Measurements from ENCODE around the gene ARGLU1.
"Not testable (repeated sequence)": the region's sequence is repeated elsewhere in the genome, so short reads cannot be mapped to it uniquely, and the experiment has no call there.

The ARGLU1 gene, protein sequence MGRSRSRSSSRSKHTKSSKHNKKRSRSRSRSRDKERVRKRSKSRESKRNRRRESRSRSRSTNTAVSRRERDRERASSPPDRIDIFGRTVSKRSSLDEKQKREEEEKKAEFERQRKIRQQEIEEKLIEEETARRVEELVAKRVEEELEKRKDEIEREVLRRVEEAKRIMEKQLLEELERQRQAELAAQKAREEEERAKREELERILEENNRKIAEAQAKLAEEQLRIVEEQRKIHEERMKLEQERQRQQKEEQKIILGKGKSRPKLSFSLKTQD

GRCh38 chr13:106567474-106568298 is at the start of gene ARGLU1:
Gene ARGLU1 (minus strand): TSS chr13:106568137. CDS start chr13:106567919, 218 bp downstream.
- DNase-seq = peak; percentile 91

DNA sequence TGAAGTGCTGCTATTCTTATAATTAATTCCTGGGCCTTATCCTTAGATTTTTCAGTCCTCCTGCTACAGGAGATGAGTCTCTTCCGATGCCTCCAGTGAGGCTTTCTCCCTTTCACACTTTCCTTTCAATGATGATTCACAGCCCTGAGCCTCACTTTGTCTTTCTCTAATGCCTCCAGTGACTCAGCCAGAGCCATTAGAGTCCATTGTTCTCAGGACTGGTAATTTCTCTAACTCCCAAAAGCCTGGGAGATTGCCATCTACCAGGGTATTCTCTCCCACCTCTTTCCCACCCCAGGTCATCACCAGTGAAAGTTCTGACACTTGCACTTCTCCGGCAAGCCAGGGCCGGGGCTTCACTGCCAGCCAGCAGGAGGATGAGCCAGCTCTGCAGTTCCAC is 49.6 kb upstream of the ARGLU1 start:
- DNase-seq = no peak

DNA sequence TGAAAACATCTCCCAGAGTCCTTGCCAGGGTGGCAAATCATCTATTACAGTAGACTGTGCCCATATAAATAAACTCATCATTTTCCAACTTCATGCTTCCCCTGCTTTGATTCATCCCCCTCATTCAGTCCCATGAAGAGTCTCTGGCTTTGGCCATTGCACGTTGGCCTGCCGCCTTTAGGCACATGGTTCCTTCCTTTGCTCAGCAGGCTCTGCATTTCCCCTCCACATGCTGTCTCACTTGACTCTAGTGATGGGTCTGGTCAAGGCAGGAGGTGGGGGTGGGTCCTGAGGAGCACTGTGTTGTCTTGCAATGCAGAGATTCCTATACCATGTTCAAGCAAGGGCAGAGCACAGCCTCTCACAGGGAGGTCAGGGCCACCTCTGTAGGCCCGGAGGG is 48.8 kb upstream of the ARGLU1 start:
- DNase-seq = no peak

DNA sequence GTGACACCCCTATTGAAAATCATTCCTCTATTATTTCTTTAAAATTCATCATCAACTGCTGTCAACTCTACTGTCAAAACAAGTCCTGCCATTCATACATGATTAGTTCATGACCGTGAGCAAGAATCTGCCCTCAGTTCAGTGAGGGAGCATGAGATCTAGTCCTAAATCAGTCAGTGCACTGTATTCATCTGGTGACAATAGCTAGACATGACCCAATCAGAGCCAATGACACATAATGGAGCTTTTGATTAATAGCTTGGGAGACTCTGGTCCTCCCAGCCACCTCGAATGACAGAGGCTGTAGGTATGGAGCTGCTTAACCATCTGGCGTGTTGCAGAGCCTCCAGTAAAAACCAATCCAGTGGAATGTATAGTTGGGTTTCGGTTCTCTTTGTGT is 46.9 kb upstream of the ARGLU1 start:
- DNase-seq = no peak

- no peak for DNase-seq
Observed at GRCh38 chr13:106612688-106613087, 44.8 kb upstream of the ARGLU1 start.

DNA sequence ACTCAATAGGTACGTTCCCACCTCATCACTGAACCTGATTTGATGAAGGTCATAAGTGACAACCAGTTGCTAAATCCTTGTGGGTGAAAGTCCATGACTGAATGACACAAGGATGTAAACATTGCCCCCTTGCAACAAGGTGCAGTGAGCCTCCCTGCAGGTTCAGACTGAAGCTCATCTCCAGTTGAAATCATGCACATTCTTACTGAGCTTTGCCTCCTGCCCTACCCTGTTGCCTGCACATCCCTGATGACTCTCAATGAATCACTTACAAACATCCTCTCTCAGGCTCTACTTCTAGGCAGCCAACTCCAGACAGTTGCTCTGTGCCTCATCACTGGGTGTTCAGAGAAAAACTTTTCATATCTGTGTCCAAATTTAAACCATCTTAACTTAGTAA is 42.5 kb upstream of the ARGLU1 start:
- no peak for DNase-seq

GRCh38 chr13:106609116-106609515 is 41.2 kb upstream of the ARGLU1 start:
- DNase-seq = no peak

- no peak for DNase-seq
Observed at GRCh38 chr13:106603546-106603945, 35.6 kb upstream of the ARGLU1 start.

- no peak for DNase-seq
Observed at GRCh38 chr13:106602178-106602577, 34.2 kb upstream of the ARGLU1 start.

DNA sequence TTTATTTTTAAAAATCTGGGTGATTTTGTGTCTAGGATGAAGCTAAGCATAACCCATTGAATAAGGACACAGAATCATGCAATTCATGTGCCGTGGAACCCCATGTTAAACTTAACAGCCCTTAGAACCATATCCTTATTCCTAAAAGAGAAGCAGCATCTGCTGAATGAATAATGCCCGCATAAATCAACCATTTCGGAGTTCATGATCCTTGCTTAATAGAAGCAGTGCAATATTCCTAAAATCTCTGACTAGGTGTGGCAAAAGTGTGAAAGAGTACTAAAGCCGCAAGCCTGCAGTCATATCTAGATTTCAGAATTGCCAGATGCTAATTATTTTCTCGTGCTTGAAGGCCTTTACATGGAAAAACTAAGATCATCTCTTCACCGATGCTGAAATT is 33.6 kb upstream of the ARGLU1 start:
- no peak for DNase-seq

- not testable (repeated sequence) for DNase-seq
Observed at GRCh38 chr13:106600798-106601135, 32.8 kb upstream of the ARGLU1 start.

GRCh38 chr13:106599875-106600797 is 32.2 kb upstream of the ARGLU1 start:
- no peak for DNase-seq

DNA sequence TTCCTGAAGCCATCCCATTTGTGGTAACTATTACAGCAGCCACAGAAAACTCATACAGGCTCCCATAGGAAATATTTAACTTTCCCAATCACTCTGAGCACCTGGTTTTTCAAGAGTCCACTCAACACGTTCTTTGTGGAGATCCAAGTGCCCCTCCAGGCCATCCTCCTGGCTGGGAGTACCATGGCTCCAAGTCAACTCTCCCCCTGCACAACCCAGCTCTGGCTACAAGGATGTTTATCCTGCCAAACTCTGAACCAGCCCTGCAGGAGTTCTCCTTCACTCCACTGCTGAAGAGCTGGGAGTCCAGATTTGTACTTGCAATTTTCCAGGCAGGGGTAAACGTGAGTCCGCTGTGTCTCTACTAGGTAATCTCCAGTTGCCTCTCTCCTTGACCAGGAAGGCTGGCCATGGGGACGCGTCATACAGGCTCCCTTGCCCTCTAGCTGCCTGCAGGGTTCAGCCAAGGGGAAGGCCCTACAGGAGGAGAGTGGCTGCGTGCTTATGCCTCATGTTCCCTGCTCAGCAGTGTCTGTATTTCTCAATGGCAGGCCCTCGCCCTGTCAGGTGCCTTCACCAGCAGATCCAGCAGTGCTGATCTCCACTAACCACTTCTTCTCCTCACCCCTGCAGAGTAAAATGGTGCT is 29.9 kb upstream of the ARGLU1 start:
- DNase-seq = no peak

GRCh38 chr13:106597186-106597585 is 29.2 kb upstream of the ARGLU1 start:
- no peak for DNase-seq

DNA sequence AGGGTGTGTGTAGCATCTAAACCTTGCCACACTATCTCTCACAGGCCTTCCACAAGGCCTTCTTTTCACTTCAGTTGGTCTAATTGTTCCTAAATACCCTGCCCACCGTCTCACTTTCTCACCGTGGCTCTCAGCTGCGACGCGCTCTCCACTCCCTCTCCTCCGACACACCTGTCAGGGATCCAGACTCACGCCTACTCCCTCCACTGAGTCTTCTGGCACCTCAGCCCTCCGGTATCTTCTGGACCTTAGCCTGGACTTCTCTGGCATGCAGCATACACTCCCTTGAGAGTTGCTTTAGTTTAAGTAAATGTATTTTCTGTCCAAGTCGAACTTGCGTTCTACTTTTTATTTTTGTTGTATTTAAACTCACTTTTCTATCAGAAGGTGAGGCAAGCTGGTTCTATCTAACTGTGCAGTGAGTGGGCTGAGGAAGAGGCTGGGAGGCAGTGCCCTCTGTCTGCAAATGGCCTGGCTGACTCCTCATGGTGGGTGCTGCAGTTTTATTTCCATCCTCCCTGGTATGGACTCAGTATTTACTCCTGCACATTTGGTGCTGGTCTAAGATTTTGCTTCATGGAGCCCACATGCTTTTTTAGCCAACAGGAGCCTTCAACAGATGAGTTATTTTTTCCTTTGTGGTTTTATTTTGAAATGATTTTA is 28.5 kb upstream of the ARGLU1 start:
- no peak for DNase-seq

DNA sequence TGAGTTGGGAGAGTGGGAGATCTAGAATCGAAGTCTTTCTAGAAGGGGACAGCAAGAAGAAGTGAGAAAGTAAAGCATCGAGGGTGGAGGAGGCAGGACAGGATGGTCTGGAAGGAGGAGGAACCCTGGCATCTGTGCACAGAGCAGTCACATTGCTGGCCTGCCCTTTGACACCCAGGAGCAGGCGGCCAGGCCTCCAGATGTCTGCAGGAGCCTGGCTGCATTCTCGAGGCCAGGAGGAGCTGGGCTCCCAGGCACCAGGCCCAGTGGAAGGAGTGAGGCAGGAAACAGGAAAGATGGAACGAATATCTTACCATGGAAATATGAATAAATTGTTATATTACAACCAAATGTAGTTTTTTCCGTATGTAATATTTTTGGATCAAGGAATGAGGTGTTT is 27.7 kb upstream of the ARGLU1 start:
- no peak for DNase-seq

- DNase-seq = no peak
Observed at GRCh38 chr13:106594980-106595379, 27.0 kb upstream of the ARGLU1 start.

DNA sequence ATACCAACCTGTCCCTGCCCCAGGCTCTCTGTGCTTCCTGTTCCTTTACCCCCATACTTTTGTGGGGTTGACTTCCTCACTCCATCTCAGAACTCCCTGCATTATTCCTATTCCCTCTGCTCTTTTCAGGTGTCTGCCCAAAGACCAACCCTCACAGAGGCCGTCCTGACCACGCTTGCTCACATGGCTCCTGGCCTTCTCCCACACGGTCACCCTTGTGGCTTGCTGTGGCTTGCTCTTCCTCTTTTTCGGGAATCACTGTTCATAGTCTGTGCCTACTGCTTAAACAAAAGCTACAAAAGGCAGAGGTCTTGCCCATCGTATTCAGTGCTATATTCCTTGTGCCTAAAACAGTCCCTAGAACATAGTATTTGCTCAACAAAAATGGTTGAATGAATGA is 25.2 kb upstream of the ARGLU1 start:
- DNase-seq = peak; percentile 52

DNA sequence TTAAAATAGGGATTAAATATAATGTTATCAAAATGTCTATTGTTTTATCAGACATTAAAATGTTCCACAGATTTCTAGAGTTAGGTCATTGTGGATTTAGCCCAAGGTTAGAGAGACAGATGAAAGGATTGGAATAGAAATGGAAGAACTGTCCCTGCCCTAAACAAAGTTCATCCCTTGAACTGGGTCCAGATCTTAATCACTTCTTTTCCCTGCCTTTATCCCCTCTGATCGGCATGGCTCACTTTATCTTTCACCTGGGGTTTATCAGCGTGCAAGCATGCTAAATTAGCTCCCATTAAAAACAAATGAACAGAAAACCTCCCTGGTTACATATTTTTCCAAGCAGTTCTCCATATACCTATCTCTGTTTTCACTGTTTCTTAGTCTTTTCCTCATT is 23.4 kb upstream of the ARGLU1 start:
- no peak for DNase-seq

GRCh38 chr13:106589716-106590115 is 21.8 kb upstream of the ARGLU1 start:
- no peak for DNase-seq

DNA sequence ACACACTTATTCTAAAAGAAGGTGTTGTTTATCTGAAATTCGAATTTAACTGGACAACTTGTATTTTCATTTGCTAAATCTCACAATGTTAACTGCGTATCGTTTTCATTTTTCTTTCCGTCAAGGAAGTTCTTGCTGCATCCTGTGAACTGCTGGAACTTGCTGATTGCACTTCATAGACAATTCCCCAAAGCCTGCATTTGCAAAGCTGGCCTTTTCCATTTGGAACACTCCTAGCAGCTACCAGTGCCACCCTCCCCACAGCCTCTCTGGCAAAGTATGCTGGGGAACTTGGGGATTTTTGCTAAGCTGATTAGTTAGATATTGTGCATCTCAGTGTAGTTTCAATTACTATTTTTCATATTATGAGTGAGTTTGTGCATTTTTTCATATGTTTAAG is 20.4 kb upstream of the ARGLU1 start:
- DNase-seq = no peak

- no peak for DNase-seq
Observed at GRCh38 chr13:106587787-106588186, 19.9 kb upstream of the ARGLU1 start.
